Vagina (tissue), 2 donors: ENCODE results near the gene MRAS.

Experiments used
- POLR2A ChIP-seq, 2 donors: fragments of 450-650 bp; IDR thresholded peaks; one replicate each; pipeline ENCODE4 v1.6.1; 2017; ENCODE audit warnings: antibody characterized with exemption in 2 of 2, mild to moderate bottlenecking in 2 of 2, moderate library complexity in 2 of 2
- TF ChIP-seq, protein P1 (sequence below), 3 experiments: fragments of 450-650 bp in 2 of 3; fragments of 200-600 bp in 1 of 3; sonication (generic) in 1 of 3; IDR thresholded peaks; one replicate each; pipeline ENCODE4 v1.5.1; 2017 to 2019; ENCODE audit warnings: antibody characterized with exemption in 3 of 3, mild to moderate bottlenecking in 2 of 3, moderate library complexity in 2 of 3

DNA sequence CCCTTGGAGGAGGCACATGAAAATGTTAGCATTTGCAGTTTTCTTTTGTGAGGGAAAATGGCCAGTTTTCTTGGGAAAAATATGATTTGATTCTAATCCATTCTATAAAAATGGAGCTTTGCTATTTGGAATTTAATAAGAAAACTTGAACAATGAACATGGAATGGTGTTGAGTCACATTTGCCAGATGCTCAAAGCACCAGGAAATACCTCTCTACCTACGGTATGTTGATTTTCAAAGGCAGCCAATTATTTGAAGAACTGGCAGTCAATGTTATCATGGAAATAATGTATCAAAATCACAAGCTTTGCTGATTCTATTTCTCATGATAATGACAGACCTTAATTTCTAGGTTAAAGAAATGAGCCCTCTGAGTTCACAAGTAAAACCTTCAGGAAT, 33.6 kb upstream of the MRAS start:
- TF ChIP-seq POLR2A (IDR thresholded peaks at IDR 0.05), result no peak
- TF ChIP-seq, protein P1, sequence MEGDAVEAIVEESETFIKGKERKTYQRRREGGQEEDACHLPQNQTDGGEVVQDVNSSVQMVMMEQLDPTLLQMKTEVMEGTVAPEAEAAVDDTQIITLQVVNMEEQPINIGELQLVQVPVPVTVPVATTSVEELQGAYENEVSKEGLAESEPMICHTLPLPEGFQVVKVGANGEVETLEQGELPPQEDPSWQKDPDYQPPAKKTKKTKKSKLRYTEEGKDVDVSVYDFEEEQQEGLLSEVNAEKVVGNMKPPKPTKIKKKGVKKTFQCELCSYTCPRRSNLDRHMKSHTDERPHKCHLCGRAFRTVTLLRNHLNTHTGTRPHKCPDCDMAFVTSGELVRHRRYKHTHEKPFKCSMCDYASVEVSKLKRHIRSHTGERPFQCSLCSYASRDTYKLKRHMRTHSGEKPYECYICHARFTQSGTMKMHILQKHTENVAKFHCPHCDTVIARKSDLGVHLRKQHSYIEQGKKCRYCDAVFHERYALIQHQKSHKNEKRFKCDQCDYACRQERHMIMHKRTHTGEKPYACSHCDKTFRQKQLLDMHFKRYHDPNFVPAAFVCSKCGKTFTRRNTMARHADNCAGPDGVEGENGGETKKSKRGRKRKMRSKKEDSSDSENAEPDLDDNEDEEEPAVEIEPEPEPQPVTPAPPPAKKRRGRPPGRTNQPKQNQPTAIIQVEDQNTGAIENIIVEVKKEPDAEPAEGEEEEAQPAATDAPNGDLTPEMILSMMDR (IDR thresholded peaks at IDR 0.05), result no peak
